Measurements from ENCODE around the gene EIF2D.

DNA sequence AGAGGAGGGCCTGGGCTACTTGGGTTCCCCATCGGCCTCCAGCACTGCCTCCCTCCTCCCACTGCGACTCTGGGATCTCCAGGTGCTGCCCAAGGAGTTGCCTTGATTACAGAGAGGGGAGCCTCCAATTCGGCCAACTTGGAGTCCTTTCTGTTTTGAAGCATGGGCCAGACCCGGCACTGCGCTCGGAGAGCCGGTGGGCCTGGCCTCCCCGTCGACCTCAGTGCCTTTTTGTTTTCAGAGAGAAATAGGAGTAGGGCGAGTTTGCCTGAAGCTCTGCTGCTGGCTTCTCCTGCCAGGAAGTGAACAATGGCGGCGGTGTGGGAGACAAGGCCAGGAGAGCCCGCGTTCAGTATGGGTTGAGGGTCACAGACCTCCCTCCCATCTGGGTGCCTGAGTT is 24.4 kb downstream of the EIF2D start:
- no peak for TF ChIP-seq CTCF (IDR thresholded peaks at IDR 0.05; ENCODE audit: borderline replicate concordance, extremely low read depth, low read length, poor library complexity, severe bottlenecking)
- TF ChIP-seq EZH2 (IDR thresholded peaks at IDR 0.05; ENCODE audit: borderline replicate concordance, low read depth, low read length, severe bottlenecking): no peak

Measured in DND-41 (cell line).